GM12878 (cell line): ENCODE data around the gene DEFB126.

ENCODE experiments used
- BCL11A ChIP-seq: IDR thresholded peaks from 2 replicates; pipeline ENCODE4 v1.6.1; 2011; ENCODE audit warnings: low read depth, low read length
- CTCF ChIP-seq, 3 experiments: IDR thresholded peaks in 2 of 3; conservative IDR thresholded peaks in 1 of 3; 2 replicates each; pipeline ENCODE4 v1.5.1; 2011; ENCODE audit warnings: low read depth in 3 of 3, low read length in 3 of 3, mild to moderate bottlenecking in 3 of 3, control low read depth in 2 of 3, moderate library complexity in 2 of 3, inconsistent platforms in 1 of 3, mixed read lengths in 1 of 3; ENCODE audit not compliant: control insufficient read depth in 2 of 3, insufficient read depth in 1 of 3; ENCODE audit errors: extremely low read depth in 1 of 3
- NFYA ChIP-seq: IDR thresholded peaks from 2 replicates; pipeline ENCODE4 v1.6.1; 2011; ENCODE audit warnings: low read depth, mild to moderate bottlenecking, low read length, improper control_type of control experiment, borderline replicate concordance
- POLR2AphosphoS2 ChIP-seq: IDR thresholded peaks from 2 replicates; pipeline ENCODE4 v1.6.1; 2011; ENCODE audit warnings: low read depth, mild to moderate bottlenecking, low read length, improper control_type of control experiment, moderate library complexity
- SREBF2 ChIP-seq: IDR thresholded peaks from 2 replicates; pipeline ENCODE4 v1.6.1; 2012; ENCODE audit warnings: mild to moderate bottlenecking, low read length
- TCF7 ChIP-seq: IDR thresholded peaks from 2 replicates; pipeline ENCODE4 v1.6.1; 2014; ENCODE audit warnings: antibody characterized with exemption, borderline replicate concordance
- TF ChIP-seq, protein P1 (sequence below): fragments of 450-650 bp; IDR thresholded peaks from 2 replicates; pipeline ENCODE4 v1.6.1; 2017; ENCODE audit warnings: mild to moderate bottlenecking

- TF ChIP-seq SREBF2 = no peak
- no peak for TF ChIP-seq BCL11A
- no peak for TF ChIP-seq POLR2AphosphoS2
- no peak for TF ChIP-seq NFYA
- TF ChIP-seq CTCF (IDR thresholded peaks at IDR 0.05 in 2 of 3, conservative IDR thresholded peaks at IDR 0.05 in 1 of 3; ENCODE audit: control insufficient read depth in 2 of 3, extremely low read depth in 1 of 3, insufficient read depth in 1 of 3, low read depth in 3 of 3, low read length in 3 of 3) = no peak
- TF ChIP-seq, protein P1, sequence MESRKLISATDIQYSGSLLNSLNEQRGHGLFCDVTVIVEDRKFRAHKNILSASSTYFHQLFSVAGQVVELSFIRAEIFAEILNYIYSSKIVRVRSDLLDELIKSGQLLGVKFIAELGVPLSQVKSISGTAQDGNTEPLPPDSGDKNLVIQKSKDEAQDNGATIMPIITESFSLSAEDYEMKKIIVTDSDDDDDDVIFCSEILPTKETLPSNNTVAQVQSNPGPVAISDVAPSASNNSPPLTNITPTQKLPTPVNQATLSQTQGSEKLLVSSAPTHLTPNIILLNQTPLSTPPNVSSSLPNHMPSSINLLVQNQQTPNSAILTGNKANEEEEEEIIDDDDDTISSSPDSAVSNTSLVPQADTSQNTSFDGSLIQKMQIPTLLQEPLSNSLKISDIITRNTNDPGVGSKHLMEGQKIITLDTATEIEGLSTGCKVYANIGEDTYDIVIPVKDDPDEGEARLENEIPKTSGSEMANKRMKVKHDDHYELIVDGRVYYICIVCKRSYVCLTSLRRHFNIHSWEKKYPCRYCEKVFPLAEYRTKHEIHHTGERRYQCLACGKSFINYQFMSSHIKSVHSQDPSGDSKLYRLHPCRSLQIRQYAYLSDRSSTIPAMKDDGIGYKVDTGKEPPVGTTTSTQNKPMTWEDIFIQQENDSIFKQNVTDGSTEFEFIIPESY = no peak
- no peak for TF ChIP-seq TCF7
Measured at GRCh38 chr20:117518-117917, 24.9 kb upstream of the DEFB126 start.
